SK-N-SH (cell line): ENCODE measurements around the gene NANOS1.

Source experiments
- CTCF ChIP-seq: fragments of 200-600 bp; sonication (generic); IDR thresholded peaks from 2 replicates; pipeline ENCODE4 v1.6.1; 2017; ENCODE audit warnings: antibody characterized with exemption, mild to moderate bottlenecking, moderate library complexity
- MAX ChIP-seq: IDR thresholded peaks from 2 replicates; pipeline ENCODE4 v1.4.0; 2012; ENCODE audit warnings: low read depth
- NFIC ChIP-seq: IDR thresholded peaks from 2 replicates; pipeline ENCODE4 v1.4.0; 2012; ENCODE audit warnings: borderline replicate concordance
- NRF1 ChIP-seq: IDR thresholded peaks from 2 replicates; pipeline ENCODE4 v1.6.1; 2012; ENCODE audit warnings: low read depth, mild to moderate bottlenecking, low read length
- SMC3 ChIP-seq: IDR thresholded peaks from 2 replicates; pipeline ENCODE4 v1.6.1; 2012; ENCODE audit warnings: low read depth, low read length, improper control_type of control experiment

GRCh38 chr10:119039161-119039560 is 9.6 kb downstream of the NANOS1 start:
- TF ChIP-seq NFIC: no peak
- no peak for TF ChIP-seq CTCF
- no peak for TF ChIP-seq NRF1
- no peak for TF ChIP-seq MAX
- no peak for TF ChIP-seq SMC3
